Ureter (tissue), 1 donor: ENCODE results near the gene FAM168B. TPM values are rescaled to one million over a fixed set of nuclear protein-coding genes. Genes with fewer than 3 reads are reported as not detected.

Experiments
- DNase-seq: peaks from one replicate; pipeline ENCODE4 v3.0.0-alpha.2; 2020; ENCODE audit warnings: low spot score
- total RNA-seq: library from RNA; stranded (reverse); gene quantifications from one replicate; pipeline ENCODE4 v1.2.4, GENCODE V29; 2023
- donor health status: DM: yes; HTN: yes; CAD: no.

The FAM168B gene
- total RNA-seq, 1 donor from 2014 or later, result 70.9 TPM

- no peak for DNase-seq
These were observed 69.5 kb downstream of the FAM168B start for GRCh38 chr2:131023758-131024157.

- DNase-seq, result no peak
These were observed 70.5 kb downstream of the FAM168B start for GRCh38 chr2:131022731-131023130.

GRCh38 chr2:131016826-131017741 lies 76.2 kb downstream of the FAM168B start:
- DNase-seq, result no peak

- DNase-seq, result no peak
These were observed 77.5 kb downstream of the FAM168B start for GRCh38 chr2:131015764-131016163.

- no peak for DNase-seq
These were observed 79.1 kb downstream of the FAM168B start for GRCh38 chr2:131014141-131014540.

- DNase-seq, result no peak
These were observed 81.8 kb downstream of the FAM168B start for GRCh38 chr2:131011486-131011885.

- no peak for DNase-seq
These were observed 82.7 kb downstream of the FAM168B start for GRCh38 chr2:131010566-131010965.

- no peak for DNase-seq
These were observed 83.4 kb downstream of the FAM168B start for GRCh38 chr2:131009713-131010475.

- no peak for DNase-seq
These were observed 84.3 kb downstream of the FAM168B start for GRCh38 chr2:131008967-131009366.

GRCh38 chr2:131006561-131006960 lies 86.7 kb downstream of the FAM168B start:
- no peak for DNase-seq

- no peak for DNase-seq
These were observed 87.9 kb downstream of the FAM168B start for GRCh38 chr2:131005216-131005935.

- no peak for DNase-seq
These were observed 88.6 kb downstream of the FAM168B start for GRCh38 chr2:131004446-131005209.

- DNase-seq, result no peak
These were observed 94.7 kb downstream of the FAM168B start for GRCh38 chr2:130998561-130998960.

Other genes starting within 250 kb of the FAM168B start
- 57.7 TPM for gene PLEKHB2, start 11.9 kb upstream of the FAM168B start, total RNA-seq
- gene POTEE, start 116.1 kb upstream of the FAM168B start, total RNA-seq, result 0.29 TPM